Ramos (cell line): ENCODE data around the gene CFAP206.

Experiments used
- in situ Hi-C: fragments of 300-500 bp; cut with MboI; formaldehyde crosslinking; loops from one replicate; pipeline ENCODE4 v1.14.3; 2022; ENCODE audit warnings: low sequenced_read_pairs; ENCODE audit not compliant: unreplicated experiment

The CFAP206 gene

GRCh38 chr6:87501809-87502572 is 94.2 kb downstream of the CFAP206 start:
- in situ Hi-C loops = no loop called here

GRCh38 chr6:87504441-87504840 is 96.7 kb downstream of the CFAP206 start:
- in situ Hi-C loops = no loop called here
